HG02840 (cell line): ENCODE results near the gene CDR2L.
"Not testable (repeated sequence)": the region's sequence is repeated elsewhere in the genome, so short reads cannot be mapped to it uniquely, and the experiment has no call there.

ENCODE experiments used
- ATAC-seq: cut with Tn5 transposase; IDR thresholded peaks from one replicate; pipeline ENCODE4 v1.9.1; 2021; ENCODE audit warnings: mild to moderate bottlenecking, moderate library complexity, moderate number of reproducible peaks; ENCODE audit not compliant: unreplicated experiment, low FRiP score

CDR2L gene

GRCh38 chr17:74957935-74958740, 29.3 kb upstream of the CDR2L start:
- ATAC-seq, result no peak

- no peak for ATAC-seq
Observed at GRCh38 chr17:74959826-74960515, 27.5 kb upstream of the CDR2L start.

DNA sequence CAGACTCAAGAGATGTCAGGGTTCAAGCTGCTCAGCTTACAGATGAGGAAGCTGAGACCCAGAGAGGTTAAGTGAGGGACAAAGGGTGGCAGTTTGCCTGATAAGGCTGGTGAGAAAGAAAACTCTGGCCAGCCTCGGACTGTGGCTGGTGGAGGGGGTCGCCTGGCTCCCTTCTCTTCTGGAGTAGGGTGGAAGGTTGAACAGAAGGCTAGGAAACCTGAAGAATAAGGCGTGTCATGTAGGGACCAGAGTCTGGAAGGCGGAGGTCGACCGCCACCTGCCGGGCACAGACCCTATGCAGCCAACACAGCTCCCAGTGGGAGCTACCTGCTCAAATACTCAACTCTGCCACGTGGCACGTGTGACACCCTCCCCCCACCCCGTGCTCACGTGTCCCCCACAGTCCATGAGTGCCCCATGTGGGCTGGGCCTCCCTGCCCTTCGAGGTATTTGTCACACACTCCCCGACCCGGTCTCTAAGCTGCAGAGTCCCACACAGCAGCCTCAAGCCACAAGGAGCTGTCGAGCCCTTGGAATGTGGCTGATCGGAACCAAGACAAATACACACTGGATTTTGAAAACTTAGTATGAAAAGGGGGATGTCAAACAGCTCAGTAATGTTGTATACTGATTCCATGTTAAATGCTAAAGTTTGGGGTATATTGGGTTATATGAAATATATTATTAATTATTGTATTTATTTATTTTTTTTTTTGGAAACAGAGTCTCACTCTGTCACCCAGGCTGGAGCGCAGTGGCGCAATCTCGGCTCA, 26.7 kb upstream of the CDR2L start:
- ATAC-seq, result no peak

DNA sequence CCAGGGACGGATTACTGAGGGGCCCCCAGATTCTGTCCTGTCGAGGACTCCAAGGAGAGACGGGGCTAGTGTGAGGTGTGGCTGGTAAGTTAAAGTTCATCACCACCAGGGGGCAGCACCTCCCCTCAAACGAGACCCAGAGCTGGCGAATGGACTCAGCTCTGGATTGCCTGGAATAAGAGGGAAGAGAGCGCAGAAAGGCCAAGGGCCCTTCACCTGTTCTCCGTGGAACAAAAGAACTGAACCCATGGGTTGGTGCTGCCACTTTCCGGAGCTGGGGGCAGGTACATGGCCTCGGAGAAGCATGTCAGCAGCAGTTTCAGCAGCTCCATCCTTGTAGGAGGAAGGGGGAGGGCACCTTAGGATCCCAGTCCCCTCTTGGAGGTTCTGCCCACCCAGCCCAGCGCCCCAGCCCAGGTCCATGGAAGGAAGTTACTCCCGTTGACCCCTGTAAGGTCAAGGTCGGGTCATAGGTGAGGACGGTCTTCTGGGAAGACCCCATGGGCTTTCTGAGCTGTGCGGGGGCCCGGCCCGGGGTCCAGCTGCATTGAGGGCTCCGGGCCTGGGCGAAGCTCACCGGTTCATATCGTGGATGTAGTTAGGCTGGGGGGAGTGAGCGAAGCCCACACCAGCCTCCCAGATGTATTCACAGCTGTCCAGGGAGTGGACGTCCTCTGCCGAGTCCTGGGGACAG, 25.6 kb upstream of the CDR2L start:
- no peak for ATAC-seq

GRCh38 chr17:74962622-74963394, 24.6 kb upstream of the CDR2L start:
- ATAC-seq, result no peak

- no peak for ATAC-seq
Observed at GRCh38 chr17:74963656-74964055, 23.8 kb upstream of the CDR2L start.

DNA sequence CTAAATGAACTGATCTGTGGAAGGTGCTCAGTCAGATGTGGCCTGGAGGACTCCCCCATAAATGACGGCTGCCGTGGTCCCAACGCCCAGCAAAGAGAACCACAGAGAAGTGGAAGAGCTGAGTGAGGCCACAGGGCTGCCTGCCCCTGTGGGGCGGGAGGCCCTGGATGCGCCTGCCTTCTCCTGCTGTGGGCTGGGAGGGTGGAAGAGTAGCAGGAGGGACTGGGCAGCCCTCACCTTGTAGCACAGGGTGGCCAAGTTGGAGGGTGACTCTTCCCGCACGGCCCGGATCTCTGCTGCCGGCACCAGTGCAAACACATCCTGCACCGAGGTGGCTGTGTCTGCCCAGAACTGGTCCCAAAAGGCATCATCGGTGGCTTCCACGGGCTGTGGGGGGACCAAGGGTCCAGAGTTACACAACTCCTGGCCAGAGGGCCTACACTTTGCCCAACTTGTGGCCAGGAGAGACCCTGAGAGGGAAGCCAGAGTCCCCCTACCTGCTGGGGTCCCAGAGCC, 23.1 kb upstream of the CDR2L start:
- no peak for ATAC-seq

DNA sequence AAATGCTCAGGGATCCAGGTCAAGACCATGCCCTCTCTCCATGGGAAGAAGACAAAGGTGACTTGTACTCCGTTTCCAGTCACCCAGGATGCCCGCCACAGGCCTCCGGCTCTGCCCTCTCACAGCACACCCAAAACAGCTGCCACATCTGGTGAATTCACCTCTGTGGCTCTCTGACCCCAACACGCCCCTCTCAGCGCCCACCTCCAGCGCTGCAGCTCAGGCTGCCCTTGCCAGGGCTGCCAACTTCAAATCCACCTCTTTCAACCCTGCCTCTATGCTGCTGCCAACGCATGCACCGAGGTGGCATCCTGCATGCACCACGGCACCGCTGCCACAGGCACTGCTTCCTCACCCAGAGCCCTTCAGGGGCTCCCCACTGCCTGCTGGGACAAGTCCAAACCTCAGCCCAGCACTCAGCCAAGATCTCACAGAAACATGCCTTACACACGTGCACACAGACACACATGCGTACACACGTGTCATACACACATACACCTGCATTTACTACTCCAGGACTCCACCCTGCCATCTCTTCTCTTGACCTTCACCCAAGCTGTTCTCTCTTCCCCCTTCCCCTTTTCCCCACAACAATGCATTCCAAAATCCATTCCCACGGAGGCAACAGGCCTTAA, 22.3 kb upstream of the CDR2L start:
- ATAC-seq, result no peak

- no peak for ATAC-seq
Observed at GRCh38 chr17:74968361-74968780, 19.1 kb upstream of the CDR2L start.

- not testable (repeated sequence) for ATAC-seq
Observed at GRCh38 chr17:74969501-74969900, 17.9 kb upstream of the CDR2L start.

- ATAC-seq, result no peak
Observed at GRCh38 chr17:74970395-74970794, 17.0 kb upstream of the CDR2L start.

GRCh38 chr17:74971069-74971841, 16.2 kb upstream of the CDR2L start:
- no peak for ATAC-seq

DNA sequence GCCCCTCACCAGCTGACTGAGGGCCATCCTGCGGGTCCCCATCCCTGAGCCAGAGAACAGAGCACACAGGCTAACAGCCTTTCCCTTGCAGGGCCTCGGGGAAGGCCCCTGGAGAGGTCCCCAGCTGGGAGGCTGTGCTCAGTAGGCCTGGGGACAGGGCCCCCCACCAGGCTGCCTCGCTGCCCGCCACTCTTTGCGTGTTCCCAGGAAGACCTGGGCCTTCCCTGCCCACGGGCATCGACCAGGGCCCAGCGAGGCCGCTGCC, 15.7 kb upstream of the CDR2L start:
- no peak for ATAC-seq

DNA sequence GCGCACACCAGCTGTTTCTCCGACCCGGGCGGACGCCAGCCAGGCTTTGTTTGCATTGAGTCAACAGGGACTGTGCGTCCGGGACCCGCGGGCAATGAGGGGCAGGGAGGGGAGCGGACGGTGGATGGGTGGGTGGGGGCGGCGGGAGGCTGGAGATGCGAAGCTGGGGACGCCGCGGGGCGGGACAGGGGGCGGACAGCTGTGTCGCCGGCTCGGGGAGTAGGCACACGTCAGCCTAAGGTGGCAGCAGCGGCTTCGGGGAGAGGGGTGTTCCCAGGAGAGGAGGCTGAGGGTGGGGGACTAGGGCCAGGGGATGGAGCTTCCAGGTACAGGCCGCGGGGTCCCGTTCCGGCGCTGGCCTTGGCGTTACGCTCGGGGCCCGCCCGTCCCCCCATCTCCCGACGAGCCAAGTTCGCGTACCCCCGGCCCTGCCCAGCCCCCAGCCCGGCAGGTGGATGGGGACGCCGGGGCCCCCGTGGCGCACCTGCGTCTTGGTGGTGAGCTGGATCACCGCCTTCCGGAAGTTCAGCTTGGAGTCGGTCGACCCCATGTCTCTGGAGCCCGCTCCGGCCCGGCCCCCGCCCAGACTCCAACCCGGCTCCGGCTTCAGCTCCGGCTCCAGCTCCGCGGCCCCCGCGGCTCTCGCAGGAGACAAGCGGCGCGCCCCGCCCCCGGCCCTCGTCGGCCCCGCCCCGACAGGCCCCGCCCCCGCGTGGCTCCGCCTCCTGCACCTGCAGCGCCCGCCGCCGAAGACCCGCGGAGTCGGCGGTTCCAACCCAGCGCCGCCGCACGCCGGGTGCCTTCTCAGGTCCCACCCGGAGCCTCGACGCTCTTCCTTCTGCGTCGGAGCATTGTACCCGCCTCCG, 15.1 kb upstream of the CDR2L start, which contains the start of gene HID1:
Gene HID1 (minus strand): TSS at position 653 of the 866 bp plus-strand sequence. CDS start 103 bp downstream, at position 550.
- ATAC-seq, result no peak

- ATAC-seq, result no peak
Observed at GRCh38 chr17:74972973-74973328, 14.5 kb upstream of the CDR2L start.

DNA sequence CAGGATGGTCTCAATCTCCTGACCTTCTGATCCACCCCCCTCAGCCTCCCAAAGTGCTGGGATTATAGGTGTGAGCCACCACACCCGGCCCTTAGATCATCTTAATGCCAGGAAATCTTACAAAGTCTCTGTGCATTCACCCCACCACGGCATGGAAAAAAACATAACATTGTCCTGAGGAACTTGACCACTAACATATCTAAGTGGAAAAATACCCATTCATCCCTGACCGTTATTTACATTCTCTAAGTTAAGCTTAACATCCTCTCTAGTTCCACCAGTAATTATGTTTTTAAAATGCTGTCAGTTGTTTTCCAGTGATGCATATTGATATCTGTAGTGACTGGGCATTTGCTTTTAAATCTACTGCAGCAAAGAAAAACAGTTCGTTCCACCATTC, 11.5 kb upstream of the CDR2L start:
- ATAC-seq, result no peak

DNA sequence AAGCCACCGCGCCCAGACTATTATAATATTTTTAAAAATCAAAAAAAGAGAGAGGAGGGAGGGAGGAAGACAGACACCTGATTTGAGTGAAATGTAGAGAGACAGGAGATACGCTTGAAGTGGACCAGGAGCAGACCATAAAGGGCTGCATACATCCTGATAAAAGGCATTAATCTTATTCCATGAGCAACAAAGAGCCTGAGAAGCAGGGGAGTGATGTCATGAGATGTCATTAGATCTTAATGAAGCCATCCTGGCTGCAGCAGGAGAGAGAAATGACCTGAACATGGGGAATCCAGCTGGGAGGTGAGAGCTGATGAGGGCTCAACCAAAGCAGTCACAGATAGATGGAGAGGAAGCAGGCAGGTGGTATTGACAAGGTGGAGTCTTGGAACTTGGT, 9.6 kb upstream of the CDR2L start:
- ATAC-seq, result no peak

DNA sequence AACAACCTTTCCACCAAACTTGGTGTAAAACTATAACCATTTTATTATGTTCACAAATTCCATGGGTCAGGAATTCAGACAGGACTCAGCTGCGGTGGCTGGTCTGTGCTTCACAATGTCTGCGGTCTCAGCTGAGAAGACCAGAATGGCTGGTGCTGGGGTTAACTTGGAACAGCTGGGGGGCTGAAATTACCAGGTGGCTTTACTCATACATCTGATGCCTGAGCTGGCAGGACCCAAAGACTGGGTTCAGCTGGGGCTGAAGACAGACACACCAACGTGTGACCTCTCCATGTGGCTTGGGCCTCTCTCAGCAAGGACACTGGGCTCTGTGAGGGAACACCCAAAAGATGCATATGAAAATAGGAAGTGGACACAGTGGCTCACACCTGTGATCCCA, 9.2 kb upstream of the CDR2L start:
- ATAC-seq, result no peak
